ENCODE measurements around the gene FOSL1.
A peak's percentile ranks its signal among the peaks of the same experiment; 100 is the strongest.

FOSL1 gene

DNA sequence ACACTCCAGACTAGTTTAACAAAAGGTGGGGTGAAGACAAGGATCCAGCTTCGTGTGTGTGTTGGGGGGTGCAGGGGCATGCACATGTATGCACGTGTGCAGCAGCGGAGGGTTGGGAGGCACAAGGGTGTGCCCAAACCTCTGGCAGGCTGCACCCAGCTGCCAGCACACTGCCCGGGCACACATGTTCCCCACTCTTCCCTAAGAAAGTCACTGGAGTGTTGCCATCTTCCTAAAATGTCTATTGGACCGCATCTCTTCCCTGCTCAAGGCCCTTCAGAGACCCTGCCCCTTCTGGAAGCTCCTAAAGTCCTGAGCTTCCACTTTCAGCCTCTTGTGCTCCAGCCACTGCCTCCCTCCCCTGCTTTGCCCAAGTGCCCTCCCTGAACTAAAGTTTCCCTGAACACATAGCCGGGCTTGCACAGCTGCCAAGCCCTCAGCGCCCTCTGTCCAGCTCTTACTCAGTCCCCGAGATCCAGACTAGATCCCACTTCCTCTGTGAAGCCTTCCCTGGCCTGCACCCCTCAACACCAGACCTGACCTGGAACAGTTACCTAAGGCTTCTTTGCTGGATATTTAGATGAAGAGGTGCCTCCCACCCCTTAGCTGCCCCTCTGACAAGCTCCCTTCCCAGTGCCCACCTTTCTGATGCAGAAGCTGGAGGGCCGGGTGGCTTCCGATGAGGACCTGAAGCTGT lies 48.2 kb downstream of the FOSL1 start:
- H3K4me3 ChIP-seq (ENCODE audit: low read length): no peak overlapping the region
- H4K8ac ChIP-seq (ENCODE audit: low read depth, low read length): no peak overlapping the region
- H2AK5ac ChIP-seq (ENCODE audit: low read length): no peak overlapping the region
- H2BK5ac ChIP-seq (ENCODE audit: low read length): no peak overlapping the region
- no peak overlapping the region for H2BK120ac ChIP-seq (ENCODE audit: low read depth, low read length)
- H3K23ac ChIP-seq (ENCODE audit: low read length): no peak overlapping the region
- peaks cover 20% of the 10 kb centered on the region for H3K79me1 ChIP-seq (ENCODE audit: low read length)
- no peak overlapping the region for H3K4me2 ChIP-seq (ENCODE audit: low read length)
- H3K79me2 ChIP-seq (ENCODE audit: control insufficient read depth, insufficient read depth, low read length): peaks cover 27% of the 10 kb centered on the region
- no peaks in the 10 kb centered on the region for H3K27me3 ChIP-seq (ENCODE audit: insufficient read depth, low read length, poor library complexity)
- H3K27ac ChIP-seq (ENCODE audit: low read depth, low read length): no peak overlapping the region
- H2BK15ac ChIP-seq (replicated peaks; ENCODE audit: low read depth): no peak overlapping the region
- peaks cover 3% of the 10 kb centered on the region for H3K4me1 ChIP-seq (ENCODE audit: control insufficient read depth, low read depth, low read length)
- no peak overlapping the region for H3K4ac ChIP-seq (ENCODE audit: low read depth, low read length)
- no peak overlapping the region for H3K56ac ChIP-seq (ENCODE audit: low read length)
- H3K9ac ChIP-seq (ENCODE audit: low read length): no peak overlapping the region
- no peak overlapping the region for H4K5ac ChIP-seq (ENCODE audit: low read length)
- WGBS (ENCODE audit: extremely low coverage, insufficient coverage, low lambda C conversion rate): no CpG with 5 or more reads among the region's 10 CpGs
- H3K18ac ChIP-seq (ENCODE audit: low read length): no peak overlapping the region
- peaks cover 23% of the 10 kb centered on the region for H3K36me3 ChIP-seq (ENCODE audit: control insufficient read depth, insufficient read depth, low read length)
- peak; percentile 5 for DNase-seq

DNA sequence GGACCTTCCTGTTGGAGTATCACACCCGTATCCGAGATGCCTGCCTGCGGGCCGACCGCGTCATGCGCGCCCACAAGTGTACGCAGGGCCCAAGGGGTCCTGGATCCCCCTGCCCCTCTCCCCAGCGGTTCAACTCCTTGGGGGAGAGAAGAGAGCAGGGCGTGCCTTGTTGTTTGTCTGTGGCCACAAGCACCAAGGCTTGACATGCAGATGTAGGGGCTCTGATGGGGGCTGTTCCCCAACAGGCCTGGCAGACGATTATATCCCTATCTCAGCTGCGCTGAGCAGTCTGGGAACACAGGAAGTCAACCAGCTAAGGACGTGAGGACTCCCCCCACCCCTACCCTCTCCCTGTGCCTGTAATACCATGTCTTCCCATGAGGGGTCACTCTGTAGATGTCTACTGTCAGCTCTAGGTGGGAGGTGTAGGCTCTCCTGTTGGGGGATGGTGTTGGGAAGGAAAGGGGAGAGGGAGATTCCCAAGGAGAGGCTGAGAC lies 49.1 kb downstream of the FOSL1 start:
- peaks cover 21% of the 10 kb centered on the region for H3K36me3 ChIP-seq (ENCODE audit: control insufficient read depth, insufficient read depth, low read length)

DNA sequence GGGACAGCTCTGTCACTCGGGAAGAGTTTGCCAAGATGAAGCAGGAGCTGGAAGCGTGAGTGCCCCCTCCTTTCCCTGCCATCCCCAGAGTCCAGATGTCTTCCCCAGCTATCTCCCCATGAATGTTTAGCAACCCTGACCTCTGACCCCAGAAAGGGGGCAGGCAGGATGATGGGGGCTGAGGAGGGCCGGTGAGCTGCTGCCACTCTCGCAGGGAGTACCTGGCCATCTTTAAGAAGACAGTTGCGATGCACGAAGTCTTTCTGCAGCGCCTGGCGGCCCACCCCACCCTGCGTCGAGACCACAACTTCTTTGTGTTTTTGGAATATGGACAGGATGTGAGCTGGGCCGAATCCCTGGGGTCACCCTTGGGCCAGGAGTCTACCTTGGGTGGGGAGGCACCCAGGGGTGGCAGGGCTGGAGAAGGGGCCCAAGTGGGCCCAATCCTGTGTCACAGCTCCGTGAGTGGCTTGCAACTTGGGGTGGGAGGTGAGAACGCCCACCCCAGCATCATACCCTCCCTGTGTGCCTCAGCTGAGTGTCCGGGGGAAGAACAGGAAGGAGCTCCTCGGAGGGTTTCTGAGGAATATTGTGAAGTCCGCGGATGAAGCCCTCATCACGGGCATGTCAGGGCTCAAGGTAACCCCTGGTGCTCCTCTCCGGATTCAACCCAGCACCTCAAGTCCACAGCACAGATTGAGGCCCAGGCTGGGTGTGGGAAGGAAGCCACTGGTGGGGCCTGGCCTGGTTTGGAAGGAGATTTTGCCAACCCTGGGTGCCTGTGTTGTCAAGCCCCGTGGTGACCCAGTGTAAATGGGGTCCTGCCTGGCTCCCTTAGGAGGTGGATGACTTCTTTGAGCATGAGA lies 49.7 kb downstream of the FOSL1 start:
- Histone ChIP-seq H3K9ac (ENCODE audit: low read length) (no peak overlapping the region), H3K4ac (ENCODE audit: low read depth, low read length) (no peak overlapping the region), H3K18ac (ENCODE audit: low read length) (no peak overlapping the region), H3K4me3 (ENCODE audit: low read length) (no peak overlapping the region), H3K36me3 (ENCODE audit: control insufficient read depth, insufficient read depth, low read length) (peaks cover 15% of the 10 kb centered on the region), H3K79me2 (ENCODE audit: control insufficient read depth, insufficient read depth, low read length) (peaks cover 12% of the 10 kb centered on the region), H3K23ac (ENCODE audit: low read length) (no peak overlapping the region), H3K27me3 (ENCODE audit: insufficient read depth, low read length, poor library complexity) (no peaks in the 10 kb centered on the region), H2BK5ac (ENCODE audit: low read length) (no peak overlapping the region), H3K79me1 (ENCODE audit: low read length) (peaks cover 10% of the 10 kb centered on the region), H4K5ac (ENCODE audit: low read length) (no peak overlapping the region), H2AK5ac (ENCODE audit: low read length) (no peak overlapping the region), H3K27ac (ENCODE audit: low read depth, low read length) (no peak overlapping the region), H3K56ac (ENCODE audit: low read length) (no peak overlapping the region), H3K4me1 (ENCODE audit: control insufficient read depth, low read depth, low read length) (no peaks in the 10 kb centered on the region), H4K8ac (ENCODE audit: low read depth, low read length) (no peak overlapping the region), H2BK15ac (replicated peaks; ENCODE audit: low read depth) (no peak overlapping the region), H2BK120ac (ENCODE audit: low read depth, low read length) (no peak overlapping the region), H3K4me2 (ENCODE audit: low read length) (no peak overlapping the region)
- DNase-seq: peak; percentile 8
- WGBS (ENCODE audit: extremely low coverage, insufficient coverage, low lambda C conversion rate): no CpG with 5 or more reads among the region's 20 CpGs

More for the DNA sequence above, 49.1 kb downstream of the FOSL1 start:
- Histone ChIP-seq H3K9ac (ENCODE audit: low read length) (no peak overlapping the region), H2BK15ac (replicated peaks; ENCODE audit: low read depth) (no peak overlapping the region), H3K79me2 (ENCODE audit: control insufficient read depth, insufficient read depth, low read length) (peaks cover 19% of the 10 kb centered on the region), H2AK5ac (ENCODE audit: low read length) (no peak overlapping the region), H4K5ac (ENCODE audit: low read length) (no peak overlapping the region), H3K18ac (ENCODE audit: low read length) (no peak overlapping the region), H3K4me1 (ENCODE audit: control insufficient read depth, low read depth, low read length) (peaks cover under 1% of the 10 kb centered on the region), H3K79me1 (ENCODE audit: low read length) (peaks cover 17% of the 10 kb centered on the region), H3K4ac (ENCODE audit: low read depth, low read length) (no peak overlapping the region), H3K4me3 (ENCODE audit: low read length) (no peak overlapping the region), H4K8ac (ENCODE audit: low read depth, low read length) (no peak overlapping the region), H3K27me3 (ENCODE audit: insufficient read depth, low read length, poor library complexity) (no peaks in the 10 kb centered on the region), H2BK5ac (ENCODE audit: low read length) (no peak overlapping the region), H3K27ac (ENCODE audit: low read depth, low read length) (no peak overlapping the region), H3K4me2 (ENCODE audit: low read length) (no peak overlapping the region), H2BK120ac (ENCODE audit: low read depth, low read length) (no peak overlapping the region), H3K23ac (ENCODE audit: low read length) (no peak overlapping the region), H3K56ac (ENCODE audit: low read length) (no peak overlapping the region)
- no CpG with 5 or more reads among the region's 14 CpGs for WGBS (ENCODE audit: extremely low coverage, insufficient coverage, low lambda C conversion rate)
- DNase-seq: peak; percentile 97

DNA sequence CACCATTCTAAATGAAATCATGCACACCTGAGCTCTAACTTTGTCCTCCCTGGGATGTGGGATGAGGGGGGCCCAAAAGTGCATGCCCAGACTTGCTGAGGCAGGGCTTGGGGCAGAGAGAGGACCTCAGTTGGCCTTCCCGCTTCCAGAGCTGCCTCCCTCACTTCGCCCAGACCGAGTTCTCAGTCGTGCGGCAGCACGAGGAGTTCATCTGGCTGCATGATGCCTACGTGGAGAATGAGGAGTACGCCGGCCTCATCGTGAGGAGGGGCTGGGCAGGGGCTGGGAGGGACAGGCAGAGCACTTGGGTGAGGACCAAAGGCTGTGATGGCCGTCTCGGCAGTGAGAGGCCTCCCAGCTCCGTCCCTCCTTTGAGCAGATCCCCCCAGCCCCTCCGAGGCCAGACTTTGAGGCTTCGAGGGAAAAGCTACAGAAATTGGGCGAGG lies 50.4 kb downstream of the FOSL1 start:
- Histone ChIP-seq H4K5ac (ENCODE audit: low read length) (no peak overlapping the region), H3K27me3 (ENCODE audit: insufficient read depth, low read length, poor library complexity) (no peaks in the 10 kb centered on the region), H3K27ac (ENCODE audit: low read depth, low read length) (no peak overlapping the region), H3K18ac (ENCODE audit: low read length) (no peak overlapping the region), H3K79me2 (ENCODE audit: control insufficient read depth, insufficient read depth, low read length) (peaks cover 6% of the 10 kb centered on the region), H3K4ac (ENCODE audit: low read depth, low read length) (no peak overlapping the region), H3K4me1 (ENCODE audit: control insufficient read depth, low read depth, low read length) (no peaks in the 10 kb centered on the region), H2AK5ac (ENCODE audit: low read length) (no peak overlapping the region), H3K79me1 (ENCODE audit: low read length) (peaks cover 8% of the 10 kb centered on the region), H3K4me3 (ENCODE audit: low read length) (no peak overlapping the region), H2BK15ac (replicated peaks; ENCODE audit: low read depth) (no peak overlapping the region), H2BK120ac (ENCODE audit: low read depth, low read length) (no peak overlapping the region), H3K9ac (ENCODE audit: low read length) (no peak overlapping the region), H4K8ac (ENCODE audit: low read depth, low read length) (no peak overlapping the region), H3K23ac (ENCODE audit: low read length) (no peak overlapping the region), H3K36me3 (ENCODE audit: control insufficient read depth, insufficient read depth, low read length) (peaks cover 10% of the 10 kb centered on the region), H2BK5ac (ENCODE audit: low read length) (no peak overlapping the region), H3K4me2 (ENCODE audit: low read length) (no peak overlapping the region), H3K56ac (ENCODE audit: low read length) (no peak overlapping the region)
- DNase-seq: peak; percentile 14
- WGBS (ENCODE audit: extremely low coverage, insufficient coverage, low lambda C conversion rate): no CpG with 5 or more reads among the region's 16 CpGs

DNA sequence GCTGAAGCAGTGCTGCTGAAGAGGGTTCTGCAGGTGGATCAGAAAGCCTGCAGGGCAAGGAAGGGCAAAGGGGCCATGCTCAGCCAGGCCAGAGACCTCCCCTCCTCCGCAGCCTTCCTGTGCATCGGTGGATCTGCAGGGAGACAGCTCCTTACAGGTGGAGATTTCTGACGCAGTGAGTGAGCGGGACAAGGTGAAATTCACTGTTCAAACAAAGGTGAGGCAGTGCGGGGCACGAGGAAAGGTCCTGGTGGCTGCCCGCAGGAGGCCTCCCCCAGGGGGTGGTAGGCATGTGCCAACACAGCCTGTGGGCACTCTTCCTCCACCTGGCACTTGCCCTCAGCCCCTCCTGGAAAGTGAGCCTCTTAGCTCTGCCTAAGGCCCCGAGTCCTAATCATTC lies 50.8 kb downstream of the FOSL1 start:
- Histone ChIP-seq H3K9ac (ENCODE audit: low read length) (no peak overlapping the region), H3K4me3 (ENCODE audit: low read length) (no peak overlapping the region), H2AK5ac (ENCODE audit: low read length) (no peak overlapping the region), H3K4me1 (ENCODE audit: control insufficient read depth, low read depth, low read length) (no peaks in the 10 kb centered on the region), H3K4ac (ENCODE audit: low read depth, low read length) (no peak overlapping the region), H3K27me3 (ENCODE audit: insufficient read depth, low read length, poor library complexity) (no peaks in the 10 kb centered on the region), H3K36me3 (ENCODE audit: control insufficient read depth, insufficient read depth, low read length) (peaks cover 6% of the 10 kb centered on the region), H3K18ac (ENCODE audit: low read length) (no peak overlapping the region), H2BK120ac (ENCODE audit: low read depth, low read length) (no peak overlapping the region), H3K56ac (ENCODE audit: low read length) (no peak overlapping the region), H3K27ac (ENCODE audit: low read depth, low read length) (no peak overlapping the region), H3K79me2 (ENCODE audit: control insufficient read depth, insufficient read depth, low read length) (peaks cover 4% of the 10 kb centered on the region), H4K8ac (ENCODE audit: low read depth, low read length) (no peak overlapping the region), H2BK5ac (ENCODE audit: low read length) (no peak overlapping the region), H2BK15ac (replicated peaks; ENCODE audit: low read depth) (no peak overlapping the region), H3K79me1 (ENCODE audit: low read length) (peaks cover 6% of the 10 kb centered on the region), H3K23ac (ENCODE audit: low read length) (no peak overlapping the region), H3K4me2 (ENCODE audit: low read length) (no peak overlapping the region), H4K5ac (ENCODE audit: low read length) (no peak overlapping the region)
- no CpG with 5 or more reads among the region's 8 CpGs for WGBS (ENCODE audit: extremely low coverage, insufficient coverage, low lambda C conversion rate)
- peak; percentile 23 for DNase-seq

All from mesendoderm (in vitro differentiated cells).